HG02884 (cell line): Measurements from ENCODE around the gene ITGB1BP2.
"Not testable (repeated sequence)": the region's sequence is repeated elsewhere in the genome, so short reads cannot be mapped to it uniquely, and the experiment has no call there.

Source experiments
- ATAC-seq: cut with Tn5 transposase; IDR thresholded peaks from one replicate; pipeline ENCODE4 v1.9.1; 2021; ENCODE audit warnings: mild to moderate bottlenecking, moderate library complexity; ENCODE audit not compliant: unreplicated experiment

The ITGB1BP2 gene

DNA sequence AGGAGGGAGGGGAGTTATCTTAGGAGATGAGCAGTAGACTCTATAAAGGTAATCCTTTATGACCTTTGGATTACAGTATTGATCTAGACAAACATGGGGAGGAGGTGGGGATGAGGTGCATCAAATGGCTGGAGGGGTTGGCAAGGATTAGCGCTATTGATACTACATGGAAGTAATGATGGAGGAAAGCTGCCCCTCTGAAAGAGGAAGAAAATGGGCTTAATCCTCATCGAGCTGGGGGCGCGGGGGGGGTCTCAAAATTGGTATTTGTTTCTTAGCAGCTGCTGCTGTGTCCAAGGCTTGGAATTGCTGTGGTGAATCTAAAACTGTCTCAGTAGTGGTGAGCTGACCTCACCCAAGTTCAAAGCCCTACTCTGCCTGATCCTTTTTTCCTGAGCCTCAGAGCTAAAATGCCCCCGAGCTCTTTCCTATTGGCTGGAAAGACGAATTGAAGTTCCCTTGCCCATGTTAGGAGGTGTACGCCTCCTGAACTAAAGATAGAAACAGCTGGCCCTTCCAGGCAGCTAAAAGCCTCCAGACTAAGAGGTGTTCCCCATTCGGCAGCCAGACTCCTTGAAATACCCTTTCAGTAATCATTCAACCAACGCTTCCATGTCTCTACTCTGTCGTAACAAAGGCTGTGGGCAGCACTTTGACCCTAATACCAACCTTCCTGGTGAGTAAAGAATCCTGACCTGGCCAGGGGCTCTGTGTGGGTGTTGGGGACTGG is at the start of gene ITGB1BP2:
Gene ITGB1BP2 (plus strand): TSS at position 556 of the 730 bp plus-strand sequence. CDS start 57 bp downstream, at position 613.
- no peak for ATAC-seq

DNA sequence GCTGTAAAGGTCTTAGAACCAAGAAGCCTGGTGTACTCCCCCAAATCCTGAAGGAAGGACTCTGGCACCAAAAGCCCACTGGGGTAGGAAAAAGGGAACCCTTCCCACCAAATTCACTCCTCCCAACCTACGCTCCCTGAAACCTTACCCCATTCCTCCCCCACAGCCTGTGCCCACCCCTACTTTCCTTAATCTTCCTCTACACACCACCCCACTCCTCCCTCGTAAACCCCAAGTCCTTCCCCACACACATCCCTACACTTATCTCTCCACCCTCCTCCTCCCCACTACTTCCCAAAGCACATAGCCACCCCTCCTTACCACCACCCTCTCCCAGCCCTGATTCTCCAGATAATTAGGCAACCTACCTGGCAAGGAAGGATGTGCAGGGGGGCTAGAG is 49.3 kb upstream of the ITGB1BP2 start:
- no peak for ATAC-seq

DNA sequence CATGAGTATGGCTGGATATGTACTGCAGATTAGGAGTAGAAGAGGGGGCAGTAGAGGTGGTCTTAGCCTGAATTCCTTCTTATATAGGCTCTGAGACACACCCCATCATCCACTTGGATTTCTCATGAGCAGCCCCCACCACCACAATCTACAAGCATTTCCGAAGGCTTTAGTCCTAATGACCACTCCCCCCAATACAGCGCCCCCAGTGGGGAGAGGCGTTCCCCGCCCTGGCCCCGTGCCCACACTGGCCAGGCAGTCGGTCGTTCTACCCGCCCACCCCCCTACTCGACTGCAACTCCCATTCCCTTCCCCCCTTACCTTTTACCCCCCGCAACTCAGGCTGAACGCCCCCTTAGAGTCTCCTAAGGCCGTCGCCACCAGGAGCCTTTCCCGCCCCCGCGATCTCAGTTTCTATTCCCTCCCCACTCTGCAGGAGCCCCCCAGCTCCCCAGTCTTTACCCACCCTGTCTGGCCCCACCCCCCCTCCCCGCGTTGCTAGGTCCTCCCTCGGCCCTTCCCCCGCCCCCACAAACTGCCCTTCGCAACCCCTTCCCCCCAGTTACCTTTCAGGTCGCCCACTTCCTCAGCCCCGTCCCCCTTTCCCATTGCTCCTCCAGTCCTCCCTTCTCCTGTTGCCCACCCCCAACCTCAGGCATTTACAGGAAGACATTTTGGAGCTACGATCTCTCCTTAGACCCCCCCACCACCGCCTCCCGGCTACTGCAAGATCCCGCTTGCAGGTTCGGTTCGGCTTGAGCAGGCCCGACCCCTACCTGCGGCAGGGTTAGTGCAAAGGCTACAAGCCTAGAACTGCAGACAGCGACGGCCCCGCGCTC is 48.1 kb upstream of the ITGB1BP2 start:
- no peak for ATAC-seq

DNA sequence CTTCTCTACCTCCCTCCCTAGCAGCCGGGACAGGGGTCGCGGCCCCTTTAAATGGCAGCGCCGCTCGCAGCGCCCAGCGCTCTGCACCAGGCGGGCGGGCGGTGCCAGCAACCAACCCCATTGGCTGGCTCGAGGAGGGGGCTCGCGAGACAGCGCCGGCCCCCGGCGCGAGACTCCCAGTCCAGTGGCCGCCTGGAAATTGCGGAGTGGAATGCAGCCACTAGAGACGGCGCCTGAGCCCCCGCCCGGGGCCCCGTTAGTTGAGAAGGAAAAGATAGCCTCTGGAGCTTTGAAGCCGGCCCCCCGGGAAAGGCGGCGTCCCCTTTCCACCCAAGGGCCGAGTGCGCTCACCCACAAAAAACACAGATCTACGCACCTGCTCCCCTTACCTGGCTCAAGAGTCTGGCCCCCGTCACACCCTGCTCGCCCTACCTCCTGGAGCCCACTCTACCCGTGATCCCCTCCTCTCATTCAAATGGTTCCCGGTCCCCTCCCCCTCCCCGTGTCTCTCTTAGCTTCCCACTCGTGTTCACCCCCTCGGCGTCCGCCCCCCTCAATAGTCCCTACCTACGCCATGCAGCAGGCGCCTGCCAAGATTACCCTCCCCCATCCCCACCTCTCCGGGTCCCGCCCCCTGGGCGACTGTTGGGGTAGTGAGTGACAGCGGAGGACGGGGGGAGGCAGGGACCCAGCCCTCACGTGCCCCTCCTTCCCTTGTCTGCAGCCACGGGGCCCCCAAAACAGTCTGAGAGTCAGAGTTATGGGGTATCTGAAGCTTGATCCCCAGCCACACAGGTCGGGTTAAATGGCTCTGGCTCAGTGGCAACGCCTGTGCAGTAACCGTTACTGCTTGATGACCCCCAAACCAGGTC is 47.2 kb upstream of the ITGB1BP2 start, which contains the start of gene ZMYM3:
Gene ZMYM3 (minus strand): TSS at position 49 of the 872 bp plus-strand sequence. CDS start 885 bp downstream, outside the sequence.
- peak; percentile 71 for ATAC-seq

DNA sequence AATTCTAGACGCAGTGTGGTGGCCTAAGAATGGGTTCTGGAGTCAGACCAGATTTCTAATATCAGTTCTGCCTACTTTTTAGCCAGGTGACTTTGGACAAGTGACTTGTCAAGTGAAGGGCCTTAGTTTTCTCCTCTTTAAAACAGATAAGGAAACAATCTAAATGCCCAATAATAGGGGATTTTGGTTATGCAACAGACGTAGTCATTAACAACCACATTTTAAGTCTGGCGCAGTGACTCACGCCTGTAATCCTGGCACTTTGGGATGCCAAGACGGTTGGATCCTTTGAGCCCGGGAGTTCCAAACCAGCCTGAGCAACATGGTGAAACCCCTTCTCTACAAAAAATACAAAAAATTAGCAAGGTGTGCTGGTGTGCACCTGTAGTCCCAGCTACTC is 45.5 kb upstream of the ITGB1BP2 start:
- no peak for ATAC-seq

DNA sequence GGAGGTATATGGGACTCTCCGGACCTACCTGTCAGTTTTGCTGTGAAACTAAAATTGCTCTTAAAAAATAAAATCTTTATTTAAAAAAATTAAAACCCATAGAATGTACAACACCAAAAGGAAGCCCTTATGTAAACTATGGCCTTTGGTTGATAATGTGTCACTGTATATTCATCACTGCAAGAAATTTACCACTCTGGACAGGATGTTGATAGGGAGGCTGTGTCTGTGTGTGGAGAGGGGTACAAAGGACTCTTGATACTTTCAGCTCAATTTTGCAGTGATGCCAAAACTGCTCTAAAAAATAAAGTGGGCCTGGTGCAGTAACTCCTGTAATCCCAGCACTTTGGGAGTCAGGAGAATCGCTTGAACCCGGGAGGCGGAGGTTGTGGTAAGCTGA is 44.7 kb upstream of the ITGB1BP2 start:
- no peak for ATAC-seq

DNA sequence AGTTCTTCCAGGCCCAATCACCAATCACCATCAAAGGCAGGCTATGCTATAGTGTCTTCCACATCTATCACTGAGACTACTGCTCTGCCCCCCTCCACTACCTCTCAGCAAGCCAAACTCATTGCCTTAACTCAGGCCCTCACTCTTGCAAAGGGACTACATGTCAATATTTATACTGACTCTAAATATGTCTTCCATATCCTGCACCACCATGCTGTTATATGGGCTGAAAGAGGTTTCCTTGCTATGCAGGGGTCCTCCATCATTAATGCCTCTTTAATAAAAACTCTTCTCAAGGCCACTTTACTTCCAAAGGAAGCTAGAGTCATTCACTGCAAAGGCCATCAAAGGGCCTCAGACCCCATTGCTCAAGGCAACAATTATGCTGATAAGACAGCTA is 32.9 kb upstream of the ITGB1BP2 start:
- ATAC-seq, result not testable (repeated sequence)

DNA sequence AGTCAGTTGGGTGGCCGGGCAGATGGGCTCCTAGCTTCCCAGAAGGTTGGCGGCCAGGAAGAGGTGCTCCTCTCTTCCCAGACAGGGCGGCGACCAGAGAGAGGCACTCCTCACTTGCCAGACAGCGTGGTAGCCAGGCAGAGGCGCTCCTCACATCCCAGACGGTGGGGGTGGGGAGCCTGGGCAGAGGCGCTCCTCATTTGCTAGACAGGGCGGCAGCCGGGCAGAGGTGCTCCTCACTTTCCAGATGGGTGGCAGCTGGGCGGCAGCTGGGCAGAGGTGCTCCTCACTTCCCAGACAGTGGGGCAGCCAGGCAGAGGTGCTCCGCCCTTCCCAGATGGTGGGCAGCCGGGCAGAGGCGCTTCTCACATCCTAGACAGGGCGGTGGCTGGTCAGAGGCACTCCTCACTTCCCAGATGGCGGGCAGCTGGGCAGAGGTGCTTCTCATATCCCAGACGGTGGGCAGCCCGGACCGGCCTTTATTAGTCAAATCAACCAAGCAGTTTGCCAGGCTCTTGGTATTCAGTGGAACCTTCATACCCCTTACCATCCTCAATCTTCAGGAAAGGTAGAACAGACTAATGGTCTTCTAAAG is 31.7 kb upstream of the ITGB1BP2 start:
- ATAC-seq, result no peak

DNA sequence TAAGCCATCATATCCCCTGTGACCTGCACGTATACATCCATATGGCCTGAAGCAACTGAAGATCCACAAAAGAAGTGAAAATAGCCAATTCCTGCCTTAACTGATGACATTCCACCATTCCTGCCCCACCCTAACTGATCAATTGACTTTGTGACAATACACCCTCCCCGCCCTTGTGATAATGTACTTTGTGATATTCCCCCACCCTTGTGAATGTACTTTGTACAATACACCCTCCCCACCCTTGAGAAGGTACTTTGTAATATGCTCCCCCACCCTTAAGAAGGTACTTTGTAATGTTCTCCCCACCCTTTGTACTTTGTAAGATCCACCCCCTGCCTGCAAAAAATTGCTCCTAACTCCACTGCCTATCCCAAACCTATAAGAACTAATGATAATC is 29.2 kb upstream of the ITGB1BP2 start:
- ATAC-seq, result not testable (repeated sequence)

DNA sequence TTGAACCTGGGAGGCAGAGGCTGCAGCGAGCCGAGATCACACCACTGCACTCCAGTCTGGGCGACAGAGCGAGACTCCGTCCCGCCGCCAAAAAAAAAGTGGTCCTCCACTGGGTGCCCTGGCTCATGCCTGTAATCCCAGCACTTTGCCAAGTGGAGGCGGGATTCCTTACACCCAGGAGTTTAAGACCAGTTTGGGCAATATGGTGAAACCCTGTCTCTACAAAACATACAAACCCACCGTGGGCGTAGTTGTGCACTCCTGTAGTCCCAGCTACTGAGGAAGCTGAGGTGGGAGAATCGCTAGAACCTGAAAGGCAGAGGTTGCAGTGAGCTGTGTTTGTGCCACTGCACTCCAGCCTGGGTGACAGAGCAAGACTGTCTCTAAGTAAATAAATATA is 20.2 kb upstream of the ITGB1BP2 start:
- ATAC-seq, result not testable (repeated sequence)

DNA sequence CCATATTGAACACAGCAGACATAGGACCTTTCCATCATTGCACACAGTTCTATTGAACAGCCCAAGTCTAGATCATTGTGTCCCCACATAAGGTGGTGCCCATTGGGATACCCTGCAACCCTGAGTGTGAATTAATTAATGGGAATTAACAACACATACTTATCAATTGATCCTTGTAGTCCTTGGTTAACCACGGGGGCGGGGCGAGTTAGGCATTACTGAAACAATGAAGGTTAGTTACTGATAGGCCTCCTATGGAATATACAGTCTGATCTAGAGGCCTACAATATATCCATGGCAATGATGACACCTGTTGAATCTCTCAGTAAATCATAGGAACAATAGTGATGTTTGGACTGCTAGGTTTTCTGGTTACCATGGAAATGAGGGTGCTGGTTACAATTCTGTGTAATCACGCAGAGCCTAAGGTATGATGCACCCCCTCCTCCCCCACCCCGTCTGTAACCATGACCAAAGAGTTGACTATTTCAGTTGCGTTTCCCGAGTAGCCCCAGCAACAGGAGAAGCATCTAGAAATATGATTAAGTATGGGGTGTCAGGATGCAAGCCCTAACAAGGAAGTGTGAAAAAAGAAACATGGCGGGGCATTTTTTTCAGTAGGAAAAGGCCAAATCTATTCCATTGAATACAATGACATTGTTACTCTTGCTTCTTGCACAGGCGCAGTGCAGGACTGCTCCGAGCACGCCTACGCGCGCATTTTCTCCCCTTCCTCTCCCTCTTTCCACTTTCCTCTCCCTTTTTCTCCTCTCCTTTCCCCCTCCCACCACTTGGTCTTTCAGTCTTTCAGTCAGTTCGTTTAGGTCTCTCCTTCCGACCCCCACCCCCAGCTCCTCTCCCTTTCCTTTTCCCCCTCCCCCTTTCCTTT is 18.8 kb upstream of the ITGB1BP2 start:
- peak; percentile 25 for ATAC-seq

DNA sequence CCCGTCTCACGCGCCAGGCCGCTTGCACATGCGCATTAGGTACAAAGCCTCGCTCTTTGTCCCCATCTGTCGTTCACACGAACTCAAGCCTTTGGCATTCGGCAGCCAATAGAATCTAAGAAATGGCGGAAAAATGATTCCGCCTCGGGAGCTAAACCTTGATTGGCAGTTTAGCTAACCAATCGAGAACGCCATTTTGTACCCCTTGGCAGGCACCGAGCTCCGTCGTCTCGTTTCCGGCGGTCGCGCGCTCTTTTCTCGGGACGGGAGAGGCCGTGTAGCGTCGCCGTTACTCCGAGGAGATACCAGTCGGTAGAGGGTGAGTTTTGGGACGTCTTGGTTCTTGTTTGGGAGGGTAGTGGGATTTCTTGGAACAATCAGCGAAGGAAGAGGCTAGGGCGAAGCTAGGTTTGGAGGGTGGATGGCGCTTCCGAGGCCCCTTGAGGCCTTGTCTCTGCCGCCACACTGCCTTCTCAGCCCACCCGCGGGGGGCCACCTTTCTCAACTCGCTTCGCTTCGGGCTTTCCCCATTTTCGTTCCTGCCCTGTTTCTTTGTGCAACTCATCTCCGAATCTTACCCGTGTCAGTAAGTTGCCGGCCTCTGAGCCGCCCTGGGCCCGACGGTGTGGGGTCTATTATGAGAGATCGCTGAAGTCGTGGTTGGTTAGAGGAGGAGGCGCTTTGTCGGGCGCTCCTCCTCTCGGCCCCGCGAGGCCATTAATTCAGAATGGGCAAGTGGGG is 18.0 kb upstream of the ITGB1BP2 start, which contains the start of gene NONO:
Gene NONO (plus strand): TSS at position 233 of the 741 bp plus-strand sequence. CDS start 7,003 bp downstream, outside the sequence.
- peak; percentile 79 for ATAC-seq

DNA sequence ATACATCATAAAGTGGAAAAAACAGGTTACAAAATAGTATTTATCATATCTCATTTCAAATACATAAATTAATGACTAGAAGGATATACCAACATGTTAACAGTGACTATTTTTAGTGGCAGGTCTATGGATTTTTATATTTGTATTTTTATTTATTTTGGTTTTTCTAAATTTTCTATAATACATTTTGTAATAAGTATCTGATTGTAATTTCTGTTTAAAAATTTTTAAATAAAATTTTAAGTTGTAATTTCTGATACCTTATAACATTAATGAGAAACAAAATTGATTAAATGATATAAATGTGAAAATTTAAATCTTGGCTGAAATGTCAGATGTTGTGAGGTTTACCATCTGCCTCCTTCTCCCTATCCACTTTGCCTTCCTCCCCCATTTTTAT is 15.6 kb upstream of the ITGB1BP2 start:
- ATAC-seq, result no peak

DNA sequence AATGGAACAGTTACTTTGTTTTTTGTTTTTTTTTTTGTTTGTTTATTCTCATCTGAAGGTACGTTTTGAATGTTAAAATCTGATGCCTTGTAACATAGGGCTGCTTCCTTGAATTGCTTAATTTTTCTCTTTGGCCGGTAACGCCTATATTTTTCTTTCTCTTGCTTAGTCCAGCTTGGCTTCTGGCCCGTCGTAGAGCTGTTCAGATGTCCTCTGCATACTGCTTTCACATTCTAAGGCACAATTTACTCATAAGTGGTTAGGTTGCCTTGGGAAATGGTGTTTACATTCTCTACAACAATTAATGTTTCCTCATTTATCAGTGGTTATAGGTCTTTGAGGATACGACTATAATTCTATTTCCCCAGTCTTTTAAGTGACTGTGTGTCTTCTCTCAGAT is 10.2 kb upstream of the ITGB1BP2 start:
- ATAC-seq, result no peak

DNA sequence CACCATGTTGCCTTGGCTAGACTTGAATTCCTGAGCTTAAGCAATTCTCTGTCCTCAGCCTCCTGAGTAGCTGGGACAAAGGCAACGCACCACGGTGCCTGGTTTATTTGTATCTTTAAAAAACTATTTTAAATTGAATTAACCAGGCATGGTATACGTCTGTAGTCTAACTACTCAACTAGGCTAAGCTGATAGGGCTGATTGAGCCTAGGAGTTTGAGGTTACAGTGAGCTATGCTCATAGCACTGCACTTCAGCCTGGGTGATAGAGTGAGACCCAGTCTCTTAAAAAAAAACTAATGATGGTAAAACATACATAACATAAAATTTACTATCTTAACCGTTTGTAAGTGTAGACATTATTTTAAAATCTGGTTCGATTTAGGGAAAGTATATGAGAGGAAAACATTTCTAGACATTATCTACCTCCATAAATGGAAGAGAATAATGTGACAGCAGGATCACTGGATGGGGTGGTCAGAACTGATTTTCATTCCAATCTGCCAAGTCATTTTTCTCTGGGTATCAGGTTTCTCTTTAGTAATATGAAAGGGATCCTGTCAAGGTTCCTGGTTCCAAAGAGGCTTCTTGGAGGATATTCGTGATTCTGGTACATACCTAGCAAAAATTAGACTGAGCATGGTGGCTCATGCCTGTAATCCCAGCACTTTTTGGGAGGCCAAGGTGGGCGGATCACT is 8.7 kb upstream of the ITGB1BP2 start:
- ATAC-seq, result no peak

DNA sequence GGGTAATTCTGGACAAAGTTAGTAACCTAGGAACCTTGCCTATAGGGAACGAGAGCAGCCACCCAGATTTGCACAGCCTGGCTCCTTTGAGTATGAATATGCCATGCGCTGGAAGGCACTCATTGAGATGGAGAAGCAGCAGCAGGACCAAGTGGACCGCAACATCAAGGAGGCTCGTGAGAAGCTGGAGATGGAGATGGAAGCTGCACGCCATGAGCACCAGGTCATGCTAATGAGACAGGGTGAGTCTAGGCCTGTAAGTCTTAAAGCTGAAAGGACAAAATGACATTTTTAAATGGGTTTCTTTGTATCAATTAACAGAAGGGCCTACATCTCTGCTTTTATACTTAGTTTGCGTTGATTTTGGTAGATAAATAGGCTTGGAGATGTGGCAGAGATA is 4.7 kb upstream of the ITGB1BP2 start:
- ATAC-seq, result no peak

DNA sequence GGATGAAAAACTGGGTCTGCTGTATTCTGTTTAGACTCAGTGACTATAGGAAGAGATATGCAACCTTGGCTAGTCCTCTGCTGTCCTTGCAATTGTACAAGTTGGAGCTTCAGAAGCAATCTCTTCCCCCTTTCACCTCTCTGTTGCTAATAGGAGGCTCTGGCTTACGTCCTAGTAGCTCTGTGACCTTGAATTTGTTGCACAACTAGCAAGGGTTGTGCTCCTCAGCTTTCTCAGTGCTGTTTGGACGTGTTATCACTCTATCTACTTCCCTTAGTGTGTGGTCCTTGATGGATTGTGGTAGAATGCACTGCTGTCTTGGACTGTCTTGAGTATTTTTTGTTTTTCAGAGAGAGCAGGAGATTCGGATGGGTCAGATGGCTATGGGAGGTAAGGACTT is 3.4 kb upstream of the ITGB1BP2 start:
- ATAC-seq, result no peak

DNA sequence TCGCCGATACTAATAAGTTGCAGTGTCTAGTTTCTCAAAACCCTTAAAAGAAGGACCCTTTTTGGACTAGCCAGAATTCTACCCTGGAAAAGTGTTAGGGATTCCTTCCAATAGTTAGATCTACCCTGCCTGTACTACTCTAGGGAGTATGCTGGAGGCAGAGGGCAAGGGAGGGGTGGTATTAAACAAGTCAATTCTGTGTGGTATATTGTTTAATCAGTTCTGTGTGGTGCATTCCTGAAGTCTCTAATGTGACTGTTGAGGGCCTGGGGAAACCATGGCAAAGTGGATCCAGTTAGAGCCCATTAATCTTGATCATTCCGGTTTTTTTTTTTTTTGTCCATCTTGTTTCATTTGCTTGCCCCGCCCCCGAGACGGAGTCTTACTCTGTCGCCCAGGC is 1.5 kb upstream of the ITGB1BP2 start:
- not testable (repeated sequence) for ATAC-seq
